ENCODE results near the gene PCBP3. TPM values are rescaled to one million over a fixed set of nuclear protein-coding genes. Genes with fewer than 3 reads are reported as not detected.

The PCBP3 gene
- total RNA-seq, 1 experiment from 2014 or later, result not detected

GRCh38 chr21:45768011-45768739 lies 124.7 kb downstream of the PCBP3 start:
- no TSS peak for BruUV-seq (replicated peaks)

GRCh38 chr21:45768740-45769048 lies 125.2 kb downstream of the PCBP3 start:
- TF ChIP-seq SIN3A (IDR thresholded peaks at IDR 0.05; ENCODE audit: borderline replicate concordance, insufficient read depth, low read depth, low read length), result no peak
- no peak for TF ChIP-seq POLR2AphosphoS5 (IDR thresholded peaks at IDR 0.05; ENCODE audit: low read depth, low read length)
- no peak for TF ChIP-seq REST (IDR thresholded peaks at IDR 0.05; ENCODE audit: insufficient read depth in 1 of 2, low read depth in 2 of 2, low read length in 1 of 2)
- no peak; the same call in 1 of the 2 replicates for TF ChIP-seq CTCF (IDR thresholded peaks at IDR 0.05)
- no peak for TF ChIP-seq TCF7L2 (IDR thresholded peaks at IDR 0.05; ENCODE audit: low read depth, low read length)
- no peaks in the 10 kb centered on the region for H3K36me3 ChIP-seq (ENCODE audit: control insufficient read depth, insufficient read depth, low read length)
- H3K9me3 ChIP-seq (ENCODE audit: control insufficient read depth, insufficient read depth, low read depth, low read length), result no peaks in the 10 kb centered on the region
- no peaks in the 10 kb centered on the region for H3K4me1 ChIP-seq (ENCODE audit: control insufficient read depth, insufficient read depth, low read length)
- ATAC-seq (peak; percentile 76; the same call in 1 of the 2 replicates), DNase-seq (ENCODE audit: low read depth, low spot score) (peak; percentile 2)
- H3K4me3 ChIP-seq (ENCODE audit: low read depth in 2 of 2, low read length in 2 of 2), result no peak overlapping the region
- no TSS peak for BruUV-seq (replicated peaks)
- 0 out of 2 replicates have a peak, but pooled peaks cover 2% of the 10 kb centered on the region for H3K27me3 ChIP-seq (ENCODE audit: control insufficient read depth, insufficient read depth, low read length)
- CTCF ChIA-PET, result no interaction called here
- POLR2A ChIA-PET, result no interaction called here
- intact Hi-C loops (cut with micrococcal nuclease; ENCODE audit: unreplicated experiment), result no loop called here
- in situ Hi-C loops (cut with HindIII; ENCODE audit: low pct_unique_long_range_greater_than_20kb, low sequenced_read_pairs), result no loop called here
- no peak overlapping the region for H3K27ac ChIP-seq (ENCODE audit: low read length)

More at GRCh38 chr21:45768011-45768739, 124.7 kb downstream of the PCBP3 start:
- Histone ChIP-seq H3K27me3 (ENCODE audit: control insufficient read depth, insufficient read depth, low read length) (0 out of 2 replicates have a peak, but pooled peaks cover under 1% of the 10 kb centered on the region), H3K9me3 (ENCODE audit: control insufficient read depth, insufficient read depth, low read depth, low read length) (no peaks in the 10 kb centered on the region), H3K4me1 (ENCODE audit: control insufficient read depth, insufficient read depth, low read length) (no peaks in the 10 kb centered on the region), H3K27ac (ENCODE audit: low read length) (no peak overlapping the region), H3K4me3 (ENCODE audit: low read depth in 2 of 2, low read length in 2 of 2) (no peak overlapping the region), H3K36me3 (ENCODE audit: control insufficient read depth, insufficient read depth, low read length) (no peaks in the 10 kb centered on the region)
- POLR2A ChIA-PET, result no interaction called here
- CTCF ChIA-PET, result no interaction called here
- intact Hi-C loops (cut with micrococcal nuclease; ENCODE audit: unreplicated experiment), result no loop called here
- no peak for TF ChIP-seq SIN3A (IDR thresholded peaks at IDR 0.05; ENCODE audit: borderline replicate concordance, insufficient read depth, low read depth, low read length)
- no peak for TF ChIP-seq TCF7L2 (IDR thresholded peaks at IDR 0.05; ENCODE audit: low read depth, low read length)
- no peak for TF ChIP-seq POLR2AphosphoS5 (IDR thresholded peaks at IDR 0.05; ENCODE audit: low read depth, low read length)
- TF ChIP-seq CTCF (IDR thresholded peaks at IDR 0.05), result no peak
- no peak for TF ChIP-seq REST (IDR thresholded peaks at IDR 0.05; ENCODE audit: insufficient read depth in 1 of 2, low read depth in 2 of 2, low read length in 1 of 2)
- no peak for DNase-seq (ENCODE audit: low read depth, low spot score)
- in situ Hi-C loops (cut with HindIII; ENCODE audit: low pct_unique_long_range_greater_than_20kb, low sequenced_read_pairs), result no loop called here
- ATAC-seq, result no peak

Data from Panc1 (cell line).